HG03442 (cell line): ENCODE measurements around the gene MAP7D3.
"Not testable (repeated sequence)": the region's sequence is repeated elsewhere in the genome, so short reads cannot be mapped to it uniquely, and the experiment has no call there.

ENCODE experiments used
- ATAC-seq: cut with Tn5 transposase; IDR thresholded peaks from one replicate; pipeline ENCODE4 v1.9.1; 2021; ENCODE audit warnings: mild to moderate bottlenecking, moderate library complexity; ENCODE audit not compliant: unreplicated experiment

The MAP7D3 gene

DNA sequence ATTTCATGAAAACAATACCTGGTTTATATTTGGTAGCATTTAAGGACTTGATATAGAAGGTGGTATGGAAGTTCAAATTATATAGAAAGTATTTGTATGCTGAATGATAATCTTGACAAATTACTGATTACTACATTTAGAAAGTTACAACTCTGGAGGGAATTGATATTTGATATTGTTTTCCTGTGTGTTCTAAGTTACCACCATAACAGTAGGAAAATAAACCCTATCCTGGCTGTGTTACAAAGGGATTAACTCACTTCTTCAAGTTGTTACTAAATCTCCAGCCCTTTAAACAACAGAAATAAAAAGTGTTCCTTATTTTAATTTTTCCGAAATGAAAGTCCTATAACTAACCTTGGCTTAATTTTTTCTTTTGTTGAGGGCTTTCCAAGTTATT, 67.3 kb downstream of the MAP7D3 start:
- no peak for ATAC-seq

DNA sequence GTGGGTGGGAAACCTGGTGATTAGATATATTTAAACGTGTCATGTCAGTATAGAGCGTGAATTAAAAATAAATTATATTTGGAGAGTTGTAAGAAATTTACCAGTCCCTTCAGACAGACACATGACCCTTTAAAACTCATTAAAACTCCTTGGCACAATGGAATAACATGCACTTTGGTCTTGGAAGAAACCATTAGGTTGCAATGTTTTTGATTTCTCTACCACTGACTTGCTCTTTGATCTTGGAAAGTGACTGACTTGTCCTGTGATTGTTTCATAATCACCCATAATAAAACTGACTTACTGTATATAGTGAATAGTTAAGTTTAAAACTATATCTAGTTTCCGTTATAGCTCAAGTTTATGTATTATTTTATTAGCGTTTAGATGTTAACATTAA, 68.0 kb downstream of the MAP7D3 start:
- ATAC-seq = no peak

DNA sequence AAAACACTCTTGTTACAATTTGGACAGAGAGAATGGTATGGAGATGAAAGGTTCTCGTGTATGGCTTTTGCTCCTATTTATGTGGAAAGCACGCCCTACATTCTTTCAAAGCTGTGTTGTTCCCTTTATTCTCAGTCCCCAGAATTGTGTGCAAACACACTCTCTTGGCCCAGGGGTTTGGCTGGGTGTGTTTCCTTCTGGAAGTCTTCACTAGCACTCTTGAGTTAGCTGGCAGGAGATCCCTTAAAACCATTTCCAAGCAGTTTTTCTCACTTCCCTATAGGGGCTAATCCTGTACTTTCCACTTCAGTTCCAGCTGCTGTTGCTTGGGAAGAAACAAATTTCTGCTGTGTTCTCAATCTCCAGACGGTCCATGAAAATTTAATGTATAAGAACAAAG, 68.8 kb downstream of the MAP7D3 start:
- no peak for ATAC-seq

- no peak for ATAC-seq
Measured at GRCh38 chrX:136179133-136179532, 72.1 kb downstream of the MAP7D3 start.

GRCh38 chrX:136176399-136176825, 74.8 kb downstream of the MAP7D3 start:
- ATAC-seq = no peak

GRCh38 chrX:136171420-136171819, 79.8 kb downstream of the MAP7D3 start:
- no peak for ATAC-seq

- no peak for ATAC-seq
Measured at GRCh38 chrX:136170139-136170800, 80.9 kb downstream of the MAP7D3 start.

DNA sequence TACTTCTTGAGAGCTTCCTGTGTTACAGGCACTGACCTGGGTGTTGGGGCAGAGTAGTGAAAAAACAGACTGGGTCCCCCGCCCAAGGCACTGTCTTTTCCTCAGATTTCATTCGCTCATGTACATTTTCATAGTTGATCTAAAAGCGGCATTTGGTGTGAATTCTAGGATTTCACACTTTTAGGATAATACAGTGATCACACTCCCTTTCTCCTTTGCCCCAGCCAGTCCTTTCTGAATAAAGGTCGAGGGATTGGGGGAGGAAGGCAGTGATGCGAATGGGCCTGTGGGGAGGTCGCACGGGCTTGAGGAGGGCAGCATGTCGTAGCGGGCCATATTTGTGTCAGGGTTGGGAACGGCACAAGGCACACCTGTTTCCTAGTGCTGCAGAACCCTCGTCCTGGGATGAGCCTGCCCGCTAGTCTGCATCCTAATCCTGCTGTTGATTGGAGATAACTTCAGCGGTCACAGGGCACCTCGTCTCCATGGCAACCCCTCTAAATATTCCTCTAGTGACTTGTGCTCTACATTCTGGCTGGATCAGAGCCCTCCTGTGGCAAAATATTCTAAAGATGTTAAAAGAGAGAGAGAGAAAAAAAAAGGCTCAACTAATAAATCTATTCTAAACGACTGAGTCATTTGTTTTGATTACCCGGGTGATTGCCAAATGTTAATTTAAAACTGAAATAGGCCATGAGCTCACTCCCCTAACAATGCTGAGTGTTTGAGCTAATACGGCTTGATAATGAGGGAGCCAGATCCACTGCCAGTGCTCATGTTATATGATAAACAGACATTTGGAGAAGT, 82.1 kb downstream of the MAP7D3 start:
- no peak for ATAC-seq

- not testable (repeated sequence) for ATAC-seq
Measured at GRCh38 chrX:136167989-136168388, 83.2 kb downstream of the MAP7D3 start.

- ATAC-seq = no peak
Measured at GRCh38 chrX:136166221-136166855, 84.9 kb downstream of the MAP7D3 start.

DNA sequence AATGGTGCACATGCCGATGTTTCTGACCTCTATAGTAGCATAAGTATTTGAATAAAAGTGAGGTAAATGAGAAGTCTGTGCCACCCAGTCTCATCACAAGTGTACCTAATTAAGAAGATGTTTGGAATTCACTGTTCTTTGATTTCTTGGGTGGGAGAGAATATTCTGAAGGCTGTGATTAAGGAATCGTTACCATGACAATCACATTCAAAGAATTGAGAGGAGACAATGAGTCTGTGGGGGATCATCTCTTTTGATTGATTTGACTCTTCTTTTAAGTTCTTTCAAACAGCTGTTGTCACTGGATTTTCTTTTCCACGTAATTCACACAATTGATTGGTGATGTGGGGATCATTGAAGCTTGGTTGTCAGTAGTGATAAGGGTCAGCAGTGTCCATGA, 85.8 kb downstream of the MAP7D3 start:
- no peak for ATAC-seq

DNA sequence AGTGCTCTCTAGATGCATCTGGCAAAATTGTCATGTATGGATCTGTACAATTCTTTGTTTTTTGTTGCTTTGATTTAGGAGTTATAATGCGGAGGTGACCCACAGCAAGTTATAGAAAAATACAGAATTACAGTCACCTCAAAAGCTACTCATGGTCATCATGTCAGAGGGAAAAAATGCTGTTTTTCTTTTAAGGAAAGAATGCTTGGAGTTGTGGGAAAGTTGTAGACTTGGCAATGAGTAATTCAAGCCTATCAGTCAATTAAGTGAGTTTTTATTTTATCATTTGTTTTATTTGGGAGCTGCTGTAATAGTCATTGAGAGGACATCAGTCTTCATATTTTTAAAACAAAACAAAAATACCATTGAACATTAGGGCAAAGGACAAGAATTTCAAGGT, 87.5 kb downstream of the MAP7D3 start:
- no peak for ATAC-seq
